Prostate gland (tissue), 2 donors: ENCODE data around the gene SEMA6B.

ENCODE experiments used
- POLR2A ChIP-seq: fragments of 450-650 bp; IDR thresholded peaks from one replicate; pipeline ENCODE4 v1.6.1; 2016; ENCODE audit warnings: antibody characterized with exemption, mild to moderate bottlenecking
- POLR2AphosphoS5 ChIP-seq: sonication (generic); formaldehyde crosslinking; IDR thresholded peaks from one replicate; pipeline ENCODE4 v1.6.1; 2017; ENCODE audit warnings: antibody characterized with exemption
- TF ChIP-seq, protein P1 (sequence below), 4 experiments: fragments of 200-600 bp in 2 of 4; fragments of 450-650 bp in 2 of 4; sonication (generic) in 2 of 4; IDR thresholded peaks; 1 replicate in 3 of 4; 2 replicates in 1 of 4; pipeline ENCODE4 v1.5.1; 2016 to 2019; ENCODE audit warnings: antibody characterized with exemption in 4 of 4, mild to moderate bottlenecking in 2 of 4, moderate library complexity in 2 of 4

- TF ChIP-seq, protein P1, sequence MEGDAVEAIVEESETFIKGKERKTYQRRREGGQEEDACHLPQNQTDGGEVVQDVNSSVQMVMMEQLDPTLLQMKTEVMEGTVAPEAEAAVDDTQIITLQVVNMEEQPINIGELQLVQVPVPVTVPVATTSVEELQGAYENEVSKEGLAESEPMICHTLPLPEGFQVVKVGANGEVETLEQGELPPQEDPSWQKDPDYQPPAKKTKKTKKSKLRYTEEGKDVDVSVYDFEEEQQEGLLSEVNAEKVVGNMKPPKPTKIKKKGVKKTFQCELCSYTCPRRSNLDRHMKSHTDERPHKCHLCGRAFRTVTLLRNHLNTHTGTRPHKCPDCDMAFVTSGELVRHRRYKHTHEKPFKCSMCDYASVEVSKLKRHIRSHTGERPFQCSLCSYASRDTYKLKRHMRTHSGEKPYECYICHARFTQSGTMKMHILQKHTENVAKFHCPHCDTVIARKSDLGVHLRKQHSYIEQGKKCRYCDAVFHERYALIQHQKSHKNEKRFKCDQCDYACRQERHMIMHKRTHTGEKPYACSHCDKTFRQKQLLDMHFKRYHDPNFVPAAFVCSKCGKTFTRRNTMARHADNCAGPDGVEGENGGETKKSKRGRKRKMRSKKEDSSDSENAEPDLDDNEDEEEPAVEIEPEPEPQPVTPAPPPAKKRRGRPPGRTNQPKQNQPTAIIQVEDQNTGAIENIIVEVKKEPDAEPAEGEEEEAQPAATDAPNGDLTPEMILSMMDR (IDR thresholded peaks at IDR 0.05), result no peak
- TF ChIP-seq POLR2A (no peak), POLR2AphosphoS5 (no peak)
Measured at GRCh38 chr19:4511300-4512054, 48.0 kb downstream of the SEMA6B start.
